WERI-Rb-1 (cell line): Measurements from ENCODE around the gene HBB.
"Not testable (repeated sequence)": the region's sequence is repeated elsewhere in the genome, so short reads cannot be mapped to it uniquely, and the experiment has no call there.

ENCODE experiments used
- DNase-seq: peaks from one replicate; pipeline ENCODE4 v3.0.0-alpha.2; 2020
- H3K27ac ChIP-seq: fragments of 250-450 bp; sonication (Bioruptor Pico); 2 replicates; pipeline ENCODE4 v1.5.1; 2020; ENCODE audit warnings: mild to moderate bottlenecking, moderate library complexity
- H3K27me3 ChIP-seq: fragments of 250-450 bp; sonication (Bioruptor Pico); 2 replicates; pipeline ENCODE4 v1.5.1; 2021; ENCODE audit warnings: mild to moderate bottlenecking, low read depth, moderate library complexity; ENCODE audit not compliant: insufficient read depth, severe bottlenecking
- H3K36me3 ChIP-seq: fragments of 250-450 bp; sonication (Bioruptor Pico); 2 replicates; pipeline ENCODE4 v1.5.1; 2020; ENCODE audit warnings: mild to moderate bottlenecking, moderate library complexity
- H3K4me3 ChIP-seq: 2 replicates; pipeline ENCODE4 v1.5.1; 2011; ENCODE audit warnings: low read depth, mild to moderate bottlenecking, control low read depth, low read length
- H3K9me3 ChIP-seq: fragments of 250-450 bp; sonication (Bioruptor Pico); 2 replicates; pipeline ENCODE4 v1.5.1; 2021; ENCODE audit warnings: mild to moderate bottlenecking, moderate library complexity; ENCODE audit not compliant: severe bottlenecking
- TF ChIP-seq, protein P1 (sequence below): IDR thresholded peaks from 2 replicates; pipeline ENCODE4 v1.5.1; 2011; ENCODE audit warnings: low read depth, mild to moderate bottlenecking, control low read depth, inconsistent platforms, low read length

Gene HBB

DNA sequence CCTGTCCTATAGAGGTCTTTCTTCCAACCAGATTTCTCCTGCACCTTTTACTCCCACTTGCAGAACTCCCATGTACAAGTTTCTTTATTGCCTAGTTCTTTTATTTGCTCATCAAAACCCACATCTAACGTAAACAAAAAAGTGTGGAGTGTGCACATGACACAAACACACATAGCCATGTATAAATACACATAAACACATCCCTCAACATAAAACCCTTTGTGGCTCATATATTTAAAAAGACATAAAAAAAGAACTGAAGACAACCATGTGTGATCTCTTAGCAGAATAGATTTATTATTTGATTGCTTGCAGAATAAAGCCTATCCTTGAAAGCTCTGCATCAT is 26.0 kb upstream of the HBB start:
- TF ChIP-seq, protein P1, sequence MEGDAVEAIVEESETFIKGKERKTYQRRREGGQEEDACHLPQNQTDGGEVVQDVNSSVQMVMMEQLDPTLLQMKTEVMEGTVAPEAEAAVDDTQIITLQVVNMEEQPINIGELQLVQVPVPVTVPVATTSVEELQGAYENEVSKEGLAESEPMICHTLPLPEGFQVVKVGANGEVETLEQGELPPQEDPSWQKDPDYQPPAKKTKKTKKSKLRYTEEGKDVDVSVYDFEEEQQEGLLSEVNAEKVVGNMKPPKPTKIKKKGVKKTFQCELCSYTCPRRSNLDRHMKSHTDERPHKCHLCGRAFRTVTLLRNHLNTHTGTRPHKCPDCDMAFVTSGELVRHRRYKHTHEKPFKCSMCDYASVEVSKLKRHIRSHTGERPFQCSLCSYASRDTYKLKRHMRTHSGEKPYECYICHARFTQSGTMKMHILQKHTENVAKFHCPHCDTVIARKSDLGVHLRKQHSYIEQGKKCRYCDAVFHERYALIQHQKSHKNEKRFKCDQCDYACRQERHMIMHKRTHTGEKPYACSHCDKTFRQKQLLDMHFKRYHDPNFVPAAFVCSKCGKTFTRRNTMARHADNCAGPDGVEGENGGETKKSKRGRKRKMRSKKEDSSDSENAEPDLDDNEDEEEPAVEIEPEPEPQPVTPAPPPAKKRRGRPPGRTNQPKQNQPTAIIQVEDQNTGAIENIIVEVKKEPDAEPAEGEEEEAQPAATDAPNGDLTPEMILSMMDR: no peak
- H3K4me3 ChIP-seq: no peak overlapping the region
- H3K27me3 ChIP-seq: peaks cover 40% of the 10 kb centered on the region
- DNase-seq: no peak
- no peaks in the 10 kb centered on the region for H3K36me3 ChIP-seq
- H3K27ac ChIP-seq: no peak overlapping the region
- no peaks in the 10 kb centered on the region for H3K9me3 ChIP-seq

DNA sequence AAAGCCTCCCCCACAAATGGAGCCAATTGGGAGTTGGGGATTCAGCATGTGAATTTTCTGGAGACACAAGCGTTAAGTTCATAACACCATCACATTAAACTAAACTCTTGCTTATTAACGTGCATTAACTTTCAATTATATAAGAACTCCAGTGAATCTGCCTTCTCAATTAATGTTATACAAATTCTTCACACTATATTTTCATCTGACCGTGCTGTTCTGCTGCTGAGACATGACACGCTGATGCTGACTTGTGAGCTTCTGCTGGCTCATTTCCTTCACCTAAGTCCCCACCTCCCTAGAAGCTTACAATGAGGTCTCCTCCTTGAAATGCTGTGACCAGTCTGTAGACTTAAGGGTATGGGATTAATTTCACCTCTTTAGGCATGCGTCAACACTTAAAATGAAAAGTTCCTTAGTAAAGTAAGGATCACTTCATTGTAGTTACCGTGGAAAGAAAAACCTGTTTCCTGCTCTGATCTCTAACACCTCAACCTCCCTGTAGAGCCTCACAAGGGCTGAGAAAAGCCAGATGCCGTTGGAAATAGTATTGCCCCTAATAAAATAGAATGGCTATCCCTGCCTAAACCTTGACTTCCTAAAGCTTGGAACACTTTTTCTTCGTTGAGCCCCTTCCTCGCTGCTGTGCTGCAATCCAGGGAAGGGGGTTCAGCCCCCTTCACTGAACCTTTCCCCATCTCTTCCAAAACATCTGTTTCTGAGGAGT is 25.5 kb upstream of the HBB start:
- Histone ChIP-seq H3K4me3 (no peak overlapping the region), H3K27ac (no peak overlapping the region), H3K9me3 (no peaks in the 10 kb centered on the region), H3K27me3 (peaks cover 40% of the 10 kb centered on the region), H3K36me3 (no peaks in the 10 kb centered on the region)
- DNase-seq: no peak
- TF ChIP-seq, protein P1: no peak

GRCh38 chr11:5251746-5252145 is 24.9 kb upstream of the HBB start:
- H3K27me3 ChIP-seq: peaks cover 43% of the 10 kb centered on the region
- H3K4me3 ChIP-seq: no peak overlapping the region
- TF ChIP-seq, protein P1: no peak
- no peak for DNase-seq
- no peaks in the 10 kb centered on the region for H3K36me3 ChIP-seq
- no peak overlapping the region for H3K27ac ChIP-seq
- no peaks in the 10 kb centered on the region for H3K9me3 ChIP-seq

GRCh38 chr11:5250543-5251204 is 23.8 kb upstream of the HBB start:
- TF ChIP-seq, protein P1: no peak
- Histone ChIP-seq H3K4me3 (no peak overlapping the region), H3K27ac (no peak overlapping the region), H3K9me3 (no peaks in the 10 kb centered on the region), H3K27me3 (peaks cover 47% of the 10 kb centered on the region), H3K36me3 (no peaks in the 10 kb centered on the region)
- no peak for DNase-seq

DNA sequence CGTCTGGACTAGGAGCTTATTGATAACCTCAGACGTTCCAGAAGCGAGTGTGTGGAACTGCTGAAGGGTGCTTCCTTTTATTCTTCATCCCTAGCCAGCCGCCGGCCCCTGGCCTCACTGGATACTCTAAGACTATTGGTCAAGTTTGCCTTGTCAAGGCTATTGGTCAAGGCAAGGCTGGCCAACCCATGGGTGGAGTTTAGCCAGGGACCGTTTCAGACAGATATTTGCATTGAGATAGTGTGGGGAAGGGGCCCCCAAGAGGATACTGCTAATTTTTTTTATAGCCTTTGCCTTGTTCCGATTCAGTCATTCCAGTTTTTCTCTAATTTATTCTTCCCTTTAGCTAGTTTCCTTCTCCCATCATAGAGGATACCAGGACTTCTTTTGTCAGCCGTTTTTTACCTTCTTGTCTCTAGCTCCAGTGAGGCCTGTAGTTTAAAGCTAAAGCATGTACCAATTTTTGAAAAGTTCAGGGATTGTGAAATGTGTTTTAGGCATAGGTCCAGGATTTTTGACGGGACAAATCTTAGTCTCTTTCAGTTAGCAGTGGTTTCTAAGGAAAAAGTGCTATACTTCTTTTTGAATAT is 23.0 kb upstream of the HBB start, which contains the start of gene HBG1:
TSS of gene HBG1 (minus strand) at position 51 of the 590 bp plus-strand sequence. CDS start 53 bp downstream, outside the sequence.
- not testable (repeated sequence) for H3K36me3 ChIP-seq, H3K27ac ChIP-seq, H3K9me3 ChIP-seq, DNase-seq, H3K4me3 ChIP-seq
- peaks cover 49% of the 10 kb centered on the region for H3K27me3 ChIP-seq

DNA sequence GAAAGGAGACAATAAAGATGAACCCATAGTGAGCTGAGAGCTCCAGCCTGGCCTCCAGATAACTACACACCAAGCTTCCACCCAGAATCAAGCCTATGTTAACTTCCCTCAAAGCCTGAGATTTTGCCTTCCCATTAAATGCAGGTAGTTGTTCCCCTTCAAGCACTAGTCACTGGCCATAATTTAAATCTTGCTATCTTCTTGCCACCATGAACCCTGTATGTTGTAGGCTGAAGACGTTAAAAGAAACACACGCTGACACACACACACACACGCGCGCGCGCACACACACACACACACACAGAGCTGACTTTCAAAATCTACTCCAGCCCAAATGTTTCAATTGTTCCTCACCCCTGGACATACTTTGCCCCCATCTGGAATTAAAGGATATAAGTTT is 21.6 kb upstream of the HBB start:
- not testable (repeated sequence) for H3K27ac ChIP-seq, DNase-seq, H3K9me3 ChIP-seq, H3K4me3 ChIP-seq, H3K36me3 ChIP-seq
- peaks cover 59% of the 10 kb centered on the region for H3K27me3 ChIP-seq
